Measurements from ENCODE around the gene LRCH3. TPM values are rescaled to one million over a fixed set of nuclear protein-coding genes. Genes with fewer than 3 reads are reported as not detected.

LRCH3 gene
- total RNA-seq, 6 experiments from 2014 or later: 39.4 to 44.7 (median 41.0) TPM

- H3K27me3 Mint-ChIP-seq (ENCODE audit: insufficient read depth): no peaks in the 10 kb centered on the region
- DNase-seq: no peak
- no peak overlapping the region for H3K4me3 Mint-ChIP-seq
- no peak overlapping the region for H3K27ac Mint-ChIP-seq
- no peaks in the 10 kb centered on the region for H3K9me3 Mint-ChIP-seq
- H3K36me3 Mint-ChIP-seq (ENCODE audit: low read depth): peaks cover 27% of the 10 kb centered on the region
- TF ChIP-seq, protein P1, sequence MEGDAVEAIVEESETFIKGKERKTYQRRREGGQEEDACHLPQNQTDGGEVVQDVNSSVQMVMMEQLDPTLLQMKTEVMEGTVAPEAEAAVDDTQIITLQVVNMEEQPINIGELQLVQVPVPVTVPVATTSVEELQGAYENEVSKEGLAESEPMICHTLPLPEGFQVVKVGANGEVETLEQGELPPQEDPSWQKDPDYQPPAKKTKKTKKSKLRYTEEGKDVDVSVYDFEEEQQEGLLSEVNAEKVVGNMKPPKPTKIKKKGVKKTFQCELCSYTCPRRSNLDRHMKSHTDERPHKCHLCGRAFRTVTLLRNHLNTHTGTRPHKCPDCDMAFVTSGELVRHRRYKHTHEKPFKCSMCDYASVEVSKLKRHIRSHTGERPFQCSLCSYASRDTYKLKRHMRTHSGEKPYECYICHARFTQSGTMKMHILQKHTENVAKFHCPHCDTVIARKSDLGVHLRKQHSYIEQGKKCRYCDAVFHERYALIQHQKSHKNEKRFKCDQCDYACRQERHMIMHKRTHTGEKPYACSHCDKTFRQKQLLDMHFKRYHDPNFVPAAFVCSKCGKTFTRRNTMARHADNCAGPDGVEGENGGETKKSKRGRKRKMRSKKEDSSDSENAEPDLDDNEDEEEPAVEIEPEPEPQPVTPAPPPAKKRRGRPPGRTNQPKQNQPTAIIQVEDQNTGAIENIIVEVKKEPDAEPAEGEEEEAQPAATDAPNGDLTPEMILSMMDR (IDR thresholded peaks at IDR 0.05): no peak
- H3K4me1 Mint-ChIP-seq (ENCODE audit: low read depth): no peaks in the 10 kb centered on the region
Observed at GRCh38 chr3:197873329-197873728, 82.3 kb downstream of the LRCH3 start.

GRCh38 chr3:197874064-197874463, 83.0 kb downstream of the LRCH3 start:
- Mint-ChIP-seq H3K9me3 (no peaks in the 10 kb centered on the region), H3K4me3 (no peak overlapping the region), H3K4me1 (ENCODE audit: low read depth) (no peaks in the 10 kb centered on the region), H3K36me3 (ENCODE audit: low read depth) (peaks cover 33% of the 10 kb centered on the region), H3K27ac (no peak overlapping the region), H3K27me3 (ENCODE audit: insufficient read depth) (no peaks in the 10 kb centered on the region)
- no peak for DNase-seq
- TF ChIP-seq, protein P1 (IDR thresholded peaks at IDR 0.05): no peak

DNA sequence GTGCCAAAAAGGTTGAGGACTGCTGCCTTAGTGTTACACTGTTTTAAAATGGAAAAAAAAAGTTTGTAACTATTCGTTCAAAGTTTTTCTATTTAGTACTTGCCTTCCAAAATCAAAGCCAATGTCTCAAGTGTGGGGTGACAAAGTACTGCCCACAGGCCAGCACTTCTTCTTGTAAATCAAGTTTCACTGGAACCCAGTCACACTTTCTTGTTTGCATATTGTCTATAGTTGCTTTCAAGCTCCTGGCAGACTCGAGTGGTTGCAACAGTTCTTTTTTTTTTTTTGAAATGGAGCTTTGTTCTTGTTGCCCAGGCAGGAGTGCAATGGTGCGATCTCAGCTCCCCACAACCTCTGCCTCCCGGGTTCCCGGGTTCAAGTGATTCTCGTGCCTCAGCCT, 83.6 kb downstream of the LRCH3 start:
- Mint-ChIP-seq H3K4me3 (no peak overlapping the region), H3K27ac (no peak overlapping the region), H3K4me1 (ENCODE audit: low read depth) (no peaks in the 10 kb centered on the region), H3K9me3 (no peaks in the 10 kb centered on the region), H3K36me3 (ENCODE audit: low read depth) (peaks cover 33% of the 10 kb centered on the region), H3K27me3 (ENCODE audit: insufficient read depth) (no peaks in the 10 kb centered on the region)
- TF ChIP-seq, protein P1 (IDR thresholded peaks at IDR 0.05): no peak
- no peak for DNase-seq

- H3K27ac Mint-ChIP-seq: no peak overlapping the region
- peaks cover 26% of the 10 kb centered on the region for H3K36me3 Mint-ChIP-seq (ENCODE audit: low read depth)
Observed at GRCh38 chr3:197877902-197878301, 86.8 kb downstream of the LRCH3 start.

GRCh38 chr3:197878427-197878826, 87.4 kb downstream of the LRCH3 start:
- Mint-ChIP-seq H3K27ac (peak overlapping the region; percentile 31; the same call in 1 of the 2 replicates), H3K27me3 (ENCODE audit: insufficient read depth) (no peaks in the 10 kb centered on the region), H3K9me3 (no peaks in the 10 kb centered on the region), H3K36me3 (ENCODE audit: low read depth) (peaks cover 22% of the 10 kb centered on the region; the same call in 1 of the 2 replicates), H3K4me3 (no peak overlapping the region), H3K4me1 (ENCODE audit: low read depth) (no peaks in the 10 kb centered on the region)
- TF ChIP-seq, protein P1 (IDR thresholded peaks at IDR 0.05): no peak
- DNase-seq: no peak

More at GRCh38 chr3:197877902-197878301, 86.8 kb downstream of the LRCH3 start:
- Mint-ChIP-seq H3K27me3 (ENCODE audit: insufficient read depth) (no peaks in the 10 kb centered on the region), H3K4me3 (no peak overlapping the region), H3K4me1 (ENCODE audit: low read depth) (no peaks in the 10 kb centered on the region), H3K9me3 (no peaks in the 10 kb centered on the region)
- no peak for DNase-seq
- TF ChIP-seq, protein P1 (IDR thresholded peaks at IDR 0.05): no peak

All from HFFc6 (cell line).